Measurements from ENCODE around the gene PP2D1. TPM values are rescaled to one million over a fixed set of nuclear protein-coding genes. Genes with fewer than 3 reads are reported as not detected.

The PP2D1 gene
- total RNA-seq, 1 experiment from 2014 or later: not detected

DNA sequence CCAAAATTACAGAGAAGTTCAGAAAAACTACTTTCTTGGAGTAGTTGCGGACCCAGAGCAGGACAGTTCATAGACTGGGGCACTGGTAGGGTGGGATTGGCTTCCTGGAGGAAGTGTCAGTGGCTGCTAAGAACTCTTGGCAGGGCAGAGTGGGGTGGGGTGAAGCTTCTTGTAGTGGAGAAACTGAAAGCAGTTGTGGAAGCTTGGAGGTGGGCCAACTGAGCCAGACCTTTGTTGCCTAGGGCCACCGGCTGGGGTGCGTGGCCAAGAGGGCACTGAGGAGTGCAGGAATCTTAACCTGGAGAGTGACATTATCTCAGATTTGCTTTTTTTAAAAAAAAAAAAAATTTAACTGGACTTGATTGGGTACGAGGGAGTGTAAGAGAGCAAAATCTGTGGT, 31.3 kb upstream of the PP2D1 start:
- DNase-seq (ENCODE audit: low read depth, low spot score): no peak
- intact Hi-C loops (cut with micrococcal nuclease): loop anchor here (5.0 kb wide), 1 partner anchor 156 kb away; no protein-coding TSS in a partner anchor
- no peaks in the 10 kb centered on the region for H3K27me3 ChIP-seq (ENCODE audit: insufficient read depth, low read length)
- H4K20me1 ChIP-seq (ENCODE audit: insufficient read depth): no peaks in the 10 kb centered on the region
- H2AFZ ChIP-seq (ENCODE audit: low read depth, low read length, poor library complexity, severe bottlenecking): no peak overlapping the region
- no peaks in the 10 kb centered on the region for H3K9me2 ChIP-seq (ENCODE audit: insufficient read depth)
- ChIA-PET CTCF (no interaction called here), RAD21 (ENCODE audit: low non-redundant PET in 1 of 2, low total read pairs in 2 of 2, uncharacterized antibody in 2 of 2, unreplicated experiment in 2 of 2) (no interaction called here), POLR2A (no interaction called here)
- H3K4me2 ChIP-seq (ENCODE audit: low read length): no peak overlapping the region
- no peaks in the 10 kb centered on the region for H3K36me3 ChIP-seq (ENCODE audit: control insufficient read depth in 1 of 2, insufficient read depth in 2 of 2, low read length in 2 of 2)
- BruUV-seq (replicated peaks): no TSS peak
- ATAC-seq: no peak
- no peak for TF ChIP-seq ZFX (IDR thresholded peaks at IDR 0.05)
- TF ChIP-seq, protein P1, sequence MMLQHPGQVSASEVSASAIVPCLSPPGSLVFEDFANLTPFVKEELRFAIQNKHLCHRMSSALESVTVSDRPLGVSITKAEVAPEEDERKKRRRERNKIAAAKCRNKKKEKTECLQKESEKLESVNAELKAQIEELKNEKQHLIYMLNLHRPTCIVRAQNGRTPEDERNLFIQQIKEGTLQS (IDR thresholded peaks at IDR 0.05): no peak
- TF ChIP-seq JUND (IDR thresholded peaks at IDR 0.05): no peak
- no peak for TF ChIP-seq RAD21 (IDR thresholded peaks at IDR 0.05; ENCODE audit: low read depth)
- no peak for TF ChIP-seq POLR2AphosphoS5 (IDR thresholded peaks at IDR 0.05; ENCODE audit: low read depth, low read length)
- TF ChIP-seq EZH2phosphoT487 (IDR thresholded peaks at IDR 0.05; ENCODE audit: borderline replicate concordance): no peak
- TF ChIP-seq EGR1 (IDR thresholded peaks at IDR 0.05; ENCODE audit: low read depth): no peak
- TF ChIP-seq POLR2A (IDR thresholded peaks at IDR 0.05; ENCODE audit: borderline replicate concordance, extremely low read depth, insufficient read depth, insufficient read length): no peak
- no peak for TF ChIP-seq CBX3 (IDR thresholded peaks at IDR 0.05; ENCODE audit: low read depth)
- TF ChIP-seq MAX (IDR thresholded peaks at IDR 0.05): no peak
- no peak for TF ChIP-seq ELF1 (IDR thresholded peaks at IDR 0.05; ENCODE audit: borderline replicate concordance, low read depth)
- TF ChIP-seq CTCF (IDR thresholded peaks at IDR 0.05 in 2 of 3, conservative IDR thresholded peaks at IDR 0.05 in 1 of 3; ENCODE audit: borderline replicate concordance in 1 of 3, insufficient read depth in 1 of 3, low read depth in 2 of 3, low read length in 2 of 3): no peak
- no peak for TF ChIP-seq SRF (IDR thresholded peaks at IDR 0.05; ENCODE audit: low read depth)
- no peak for TF ChIP-seq SIN3A (IDR thresholded peaks at IDR 0.05; ENCODE audit: low read depth)
- no peak for TF ChIP-seq ZNF274 (IDR thresholded peaks at IDR 0.05; ENCODE audit: low read depth, low read length)
- H3K79me2 ChIP-seq (ENCODE audit: insufficient read depth, low read length): no peaks in the 10 kb centered on the region
- no peaks in the 10 kb centered on the region for H3K9me3 ChIP-seq (ENCODE audit: control insufficient read depth in 1 of 2, insufficient read depth in 1 of 2, low read depth in 1 of 2, low read length in 2 of 2)
- no peak overlapping the region for H3K4me3 ChIP-seq (replicated peaks in 1 of 2; ENCODE audit: low read depth in 1 of 2, low read length in 2 of 2)
- H3K27ac ChIP-seq (ENCODE audit: low read depth, low read length): no peak overlapping the region
- H3K4me1 ChIP-seq (ENCODE audit: control insufficient read depth in 1 of 2, insufficient read depth in 2 of 2, low read length in 2 of 2): peaks cover 8 to 20% of the 10 kb centered on the region in 2 experiments; a peak in 3 of 4 replicates
- no peak overlapping the region for H3K9ac ChIP-seq (ENCODE audit: low read length)
